Left kidney (tissue), 2 donors: ENCODE measurements around the gene ISY1. TPM values are rescaled to one million over a fixed set of nuclear protein-coding genes. Genes with fewer than 3 reads are reported as not detected.
"Not testable (repeated sequence)": the region's sequence is repeated elsewhere in the genome, so short reads cannot be mapped to it uniquely, and the experiment has no call there.

Source experiments
- DNase-seq: peaks from one replicate; pipeline ENCODE4 v3.0.0-alpha.2; 2013
- polyA plus RNA-seq: library from polyadenylated mRNA; unstranded; fragments of 120-200 nt; gene quantifications from one replicate; pipeline ENCODE4 v1.2.1, GENCODE V29; 2013; ENCODE audit not compliant: insufficient read length

The ISY1 gene
- polyA plus RNA-seq, 1 donor: 53.1 TPM

DNA sequence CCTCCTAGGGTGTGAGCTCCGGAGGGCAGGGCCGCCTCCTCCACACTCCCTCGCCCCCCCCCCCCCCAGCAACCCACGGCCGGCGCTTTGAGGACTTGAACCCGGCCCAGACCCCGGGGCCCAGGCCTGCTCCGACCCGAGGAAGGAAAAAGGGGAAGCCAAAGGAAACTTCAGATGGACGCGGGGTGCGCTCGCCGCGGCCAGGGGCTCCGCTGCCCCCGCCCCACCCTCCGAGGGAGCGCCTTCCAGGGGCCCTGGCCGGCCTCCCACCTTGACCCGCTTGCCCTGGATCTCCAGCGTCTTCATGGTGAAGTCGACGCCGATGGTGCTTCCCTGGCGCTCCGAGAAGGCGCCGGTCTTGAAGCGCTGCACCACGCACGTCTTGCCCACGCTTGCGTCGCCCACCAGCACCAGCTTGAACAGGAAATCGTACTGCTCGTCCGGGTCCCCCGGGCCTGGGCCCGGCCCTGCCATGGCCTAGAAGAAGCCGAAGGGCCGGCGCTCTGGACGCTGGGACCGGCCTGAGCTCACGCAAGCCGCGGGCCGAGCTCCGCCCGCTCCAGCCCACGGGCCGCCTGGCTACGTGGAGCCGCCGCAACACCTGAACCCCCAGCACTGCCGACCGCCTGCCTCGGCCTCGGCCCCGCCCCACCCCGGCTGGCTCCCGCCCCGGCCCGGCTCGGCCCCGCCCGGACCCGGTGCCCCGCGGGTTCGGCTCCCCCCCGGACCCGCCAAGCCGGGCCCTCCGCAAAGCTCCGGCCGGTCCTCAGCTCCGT, 39.7 kb downstream of the ISY1 start:
- DNase-seq: no peak

DNA sequence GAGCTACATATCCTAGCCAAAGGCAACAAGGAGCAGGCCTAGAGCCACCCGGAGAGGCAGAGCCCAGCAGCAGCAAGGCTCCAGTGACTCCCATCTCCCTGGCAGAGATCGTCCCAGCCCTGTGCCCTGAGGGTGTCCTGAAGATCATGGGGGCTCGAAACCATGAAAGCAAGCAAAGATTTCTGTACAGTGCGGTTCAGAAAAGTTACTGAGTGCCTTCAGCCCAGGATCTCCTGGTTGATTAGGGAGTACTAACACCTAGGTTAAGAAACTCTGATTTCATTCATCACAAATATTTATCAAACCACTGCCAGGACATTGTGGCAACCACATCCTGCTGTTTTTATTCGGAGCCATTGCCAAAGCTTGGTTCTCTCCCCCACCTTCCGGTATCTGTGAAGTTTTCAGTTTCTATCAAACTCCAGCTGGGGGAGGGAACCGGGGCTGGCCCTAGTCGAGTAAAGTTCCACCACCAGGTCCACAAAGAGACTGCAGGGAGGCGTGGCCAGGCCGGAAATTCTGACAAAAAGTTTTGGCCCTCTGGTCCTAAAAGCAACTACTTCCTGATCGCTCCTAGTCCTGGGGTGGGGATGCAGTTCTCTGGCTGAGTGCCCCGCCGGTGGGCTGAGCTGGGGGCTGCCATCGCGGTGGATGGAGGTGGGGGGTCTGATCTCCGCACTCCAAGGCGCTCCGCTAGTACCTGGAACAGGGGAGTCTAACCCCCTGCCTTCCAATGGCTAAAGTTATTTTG, 40.4 kb downstream of the ISY1 start:
- DNase-seq: peak; percentile 87

DNA sequence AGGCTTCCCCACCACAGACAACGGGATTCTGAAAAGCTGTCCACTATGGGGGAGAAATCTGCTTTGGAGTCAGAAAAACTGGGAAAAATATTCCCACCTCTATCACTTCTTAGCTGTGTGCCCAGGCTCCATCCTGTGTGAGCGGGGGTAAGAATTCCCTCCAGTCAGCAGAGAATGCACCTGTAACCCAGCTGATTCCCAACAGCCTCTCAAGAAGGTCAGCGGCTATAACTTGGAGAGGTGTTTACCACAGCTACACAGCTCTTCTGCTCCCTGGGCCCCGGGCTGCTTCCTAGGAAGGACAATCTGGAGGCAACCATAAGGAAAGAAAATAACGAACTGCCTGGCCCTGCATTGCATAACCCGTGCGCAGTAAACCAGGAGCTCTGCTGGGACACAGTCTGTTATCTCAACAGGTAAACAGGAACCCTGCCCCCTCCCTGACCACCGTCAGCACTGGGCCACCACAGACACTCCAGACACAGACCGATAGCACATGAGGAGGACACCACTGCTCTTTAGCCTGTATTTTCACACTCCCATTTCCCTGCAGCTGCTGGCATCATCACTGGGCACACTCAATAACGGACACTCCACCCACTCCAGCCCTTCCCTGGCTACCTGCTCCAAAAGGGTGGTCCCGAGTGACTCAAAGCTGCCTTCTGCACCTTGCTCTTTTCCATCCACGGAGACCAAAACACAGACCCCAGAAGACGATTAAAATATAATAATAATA, 41.3 kb downstream of the ISY1 start:
- no peak for DNase-seq

DNA sequence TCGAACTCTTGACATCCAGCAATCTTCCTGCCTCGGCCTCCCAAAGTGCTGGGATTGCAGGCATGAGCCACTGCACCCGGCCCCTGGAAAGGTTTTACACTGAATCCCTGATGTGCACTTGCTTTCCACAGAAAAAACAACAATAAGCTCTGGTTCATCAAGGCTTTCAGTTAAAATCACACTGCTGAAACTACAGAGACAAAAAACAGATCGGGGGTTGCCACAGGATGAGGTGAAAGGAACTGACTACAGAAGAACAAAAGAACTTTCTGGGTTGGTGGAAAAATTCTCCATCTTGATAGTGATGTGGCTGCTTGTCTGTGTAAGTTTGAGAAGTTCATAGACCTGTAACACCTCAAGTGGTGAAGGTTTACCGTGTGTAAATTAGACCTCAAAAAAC, 42.1 kb downstream of the ISY1 start:
- no peak for DNase-seq

DNA sequence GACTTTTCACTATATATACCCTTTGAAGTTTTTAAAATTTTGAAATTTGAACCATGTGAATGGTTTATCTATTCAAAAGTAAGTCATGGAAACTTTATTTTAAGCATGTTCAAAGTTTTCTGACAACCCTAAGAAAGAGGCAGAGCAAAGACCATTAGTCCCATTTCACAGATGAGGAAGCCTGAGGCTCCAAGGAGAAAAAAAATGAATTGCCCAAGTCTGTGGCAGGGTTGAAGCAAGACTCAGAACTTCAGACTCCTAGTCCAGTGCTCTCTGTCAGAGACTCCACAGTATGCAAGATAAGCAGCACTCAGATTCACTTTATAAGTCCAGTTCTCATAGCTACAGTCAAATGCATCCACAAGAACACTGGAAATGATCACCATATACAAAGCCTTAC, 43.7 kb downstream of the ISY1 start:
- no peak for DNase-seq

DNA sequence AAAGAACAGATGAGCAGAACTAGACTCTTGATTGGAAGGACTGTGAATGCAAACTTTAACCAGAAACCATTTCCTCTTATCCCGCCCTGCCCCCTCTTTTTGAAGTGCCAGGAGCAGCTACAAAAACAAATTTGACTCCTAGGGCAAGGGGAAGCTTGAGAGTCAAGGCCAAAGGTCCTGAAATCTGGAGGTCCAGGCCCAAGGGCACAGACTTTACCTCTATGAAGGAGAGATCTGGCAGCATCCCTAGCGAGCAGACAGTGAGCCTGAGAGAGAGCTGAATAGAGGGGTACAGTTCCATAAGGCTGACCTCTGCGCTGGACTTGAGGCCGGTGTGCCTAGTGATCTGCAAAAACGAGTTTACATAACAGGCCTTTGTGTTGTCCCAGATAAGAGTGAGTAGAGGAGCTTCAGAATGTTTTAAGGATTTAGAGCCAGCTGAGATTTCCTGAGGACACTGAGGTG, 44.3 kb downstream of the ISY1 start:
- DNase-seq: no peak

DNA sequence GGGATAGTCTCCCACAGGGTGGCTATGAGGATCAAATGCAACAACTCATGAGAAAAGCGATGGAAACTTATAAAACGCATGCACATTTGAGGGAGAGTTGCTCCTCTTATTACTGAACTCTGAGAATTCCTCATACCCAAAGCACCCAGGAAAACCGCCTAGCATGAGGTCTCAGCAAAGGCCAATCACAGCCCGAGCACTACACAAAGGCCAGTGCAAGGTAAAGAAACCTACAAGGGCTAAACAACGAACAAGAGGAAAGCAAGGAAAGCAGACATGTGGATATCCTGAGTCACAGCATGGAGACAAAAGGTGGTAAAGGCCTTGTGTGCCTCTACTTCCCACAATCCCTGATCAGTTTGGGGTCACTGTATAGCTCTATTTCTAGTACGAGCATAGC, 46.4 kb downstream of the ISY1 start:
- DNase-seq: no peak

DNA sequence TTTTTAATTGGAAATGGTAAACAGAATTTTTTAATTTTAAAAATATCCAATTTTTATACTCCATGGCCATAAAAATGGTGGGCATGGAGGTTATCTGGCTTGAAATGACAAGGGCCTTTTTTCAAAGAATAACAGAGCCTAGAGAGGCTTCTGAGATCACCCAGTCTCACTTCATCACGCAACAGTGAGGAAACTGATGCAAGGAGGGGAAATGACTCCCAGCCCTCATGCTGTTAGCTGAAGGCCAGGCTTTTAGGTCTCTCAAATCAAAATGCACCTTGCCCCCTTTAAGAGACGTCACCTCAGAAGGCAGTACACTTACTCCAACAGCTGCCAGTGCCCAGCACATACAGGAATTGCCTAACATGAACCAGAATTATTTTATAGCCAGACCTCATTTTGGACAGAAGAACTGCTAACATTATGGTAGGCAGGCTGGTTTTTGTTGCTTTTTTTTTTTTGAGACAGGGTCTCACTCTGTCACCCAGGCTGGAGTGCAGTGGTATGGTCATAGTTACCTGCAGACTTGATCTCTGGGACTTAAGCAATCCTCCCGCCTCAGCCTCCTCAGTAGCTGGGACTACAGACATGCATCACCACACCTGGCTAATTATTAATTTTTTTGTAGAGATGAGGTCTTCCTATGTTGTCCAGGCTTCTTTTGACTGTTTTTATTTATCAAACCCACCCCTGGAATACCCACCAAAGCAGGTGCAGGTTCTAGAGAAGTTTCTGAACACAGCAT, 48.4 kb downstream of the ISY1 start:
- no peak for DNase-seq

DNA sequence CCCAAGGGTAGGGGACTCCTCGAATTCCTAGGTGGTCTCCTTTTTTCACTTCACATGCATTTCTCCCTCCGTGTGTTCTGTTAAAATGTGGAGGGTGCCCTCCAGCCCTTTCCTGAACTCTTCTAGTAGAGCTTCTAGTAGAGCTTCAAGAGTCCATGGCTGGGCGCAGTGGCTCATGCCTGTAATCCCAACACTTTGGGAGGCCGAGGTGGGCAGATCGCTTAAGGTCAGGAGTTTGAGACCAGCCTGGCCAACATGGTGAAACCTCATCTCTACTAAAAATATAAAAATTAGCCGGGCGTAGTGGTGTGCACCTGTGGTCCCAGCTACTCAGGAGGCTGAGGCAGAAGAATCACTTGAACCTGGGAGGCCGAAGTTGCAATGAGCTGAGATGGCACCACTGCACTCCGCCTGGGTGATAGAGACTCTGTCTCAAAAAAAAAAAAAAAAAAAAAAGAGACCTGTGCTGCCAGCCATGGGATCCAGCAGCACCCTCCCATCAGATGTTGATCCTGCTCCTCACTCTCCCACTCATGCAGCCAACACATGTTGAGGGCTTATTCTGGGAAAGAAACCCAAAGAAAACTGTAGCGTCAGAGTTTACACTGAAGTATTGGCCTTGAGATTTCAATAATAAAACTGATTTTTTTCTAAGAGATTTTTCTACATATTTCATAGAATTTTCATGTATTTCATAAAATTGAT, 49.6 kb downstream of the ISY1 start:
- not testable (repeated sequence) for DNase-seq

DNA sequence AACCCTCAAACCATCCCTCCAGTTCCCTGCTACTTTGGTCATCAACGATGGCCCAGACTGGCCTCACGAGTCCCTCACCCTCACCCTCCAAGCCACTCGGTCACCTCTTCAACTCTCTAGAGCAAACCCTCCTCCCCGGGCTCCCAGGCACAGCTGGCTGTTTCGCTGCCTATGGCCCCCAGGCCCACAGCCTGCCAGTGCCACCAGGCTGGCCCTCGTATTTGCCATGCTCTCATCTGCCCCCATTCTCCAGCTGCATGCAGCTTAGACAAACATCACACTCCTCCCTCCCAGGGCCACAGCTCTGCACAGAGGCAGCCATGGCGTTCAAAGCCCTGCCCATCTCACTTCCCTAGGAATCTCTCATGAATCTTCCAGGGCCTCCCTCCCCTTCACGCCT, 53.1 kb downstream of the ISY1 start:
- DNase-seq: no peak

DNA sequence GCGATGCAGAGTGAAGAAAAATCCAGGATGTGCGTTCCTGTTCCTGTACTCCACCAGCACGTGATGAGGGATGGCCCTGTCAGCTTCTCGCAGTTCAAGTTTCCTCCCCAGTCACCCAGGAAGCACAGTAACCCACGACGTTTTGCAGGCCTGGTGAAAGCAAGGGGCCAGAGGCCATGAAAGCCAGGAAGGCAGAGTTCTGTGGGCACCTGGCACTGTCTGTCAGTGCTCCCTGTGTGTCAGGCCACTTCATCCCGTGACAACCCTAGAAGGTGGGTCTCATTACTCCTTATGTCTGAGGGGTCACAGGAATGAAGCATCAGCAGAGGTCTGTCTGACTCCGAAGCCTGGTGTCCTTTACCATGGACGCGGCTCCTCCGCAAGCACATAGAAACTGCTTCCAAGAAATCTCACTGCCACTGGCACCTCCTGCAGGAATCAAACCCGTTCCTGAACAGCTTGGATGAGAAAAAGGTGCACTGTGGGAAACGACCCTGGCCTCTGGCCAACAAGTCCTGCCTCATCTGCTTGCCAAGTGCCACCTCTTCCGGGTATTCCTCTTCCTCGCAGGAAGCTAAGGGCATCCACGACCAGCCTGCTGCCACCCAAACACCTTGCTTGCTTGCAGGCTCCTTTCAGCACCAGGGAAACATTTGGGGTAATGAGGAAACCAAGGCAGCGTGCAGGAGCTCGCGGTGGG, 53.8 kb downstream of the ISY1 start:
- DNase-seq: no peak

DNA sequence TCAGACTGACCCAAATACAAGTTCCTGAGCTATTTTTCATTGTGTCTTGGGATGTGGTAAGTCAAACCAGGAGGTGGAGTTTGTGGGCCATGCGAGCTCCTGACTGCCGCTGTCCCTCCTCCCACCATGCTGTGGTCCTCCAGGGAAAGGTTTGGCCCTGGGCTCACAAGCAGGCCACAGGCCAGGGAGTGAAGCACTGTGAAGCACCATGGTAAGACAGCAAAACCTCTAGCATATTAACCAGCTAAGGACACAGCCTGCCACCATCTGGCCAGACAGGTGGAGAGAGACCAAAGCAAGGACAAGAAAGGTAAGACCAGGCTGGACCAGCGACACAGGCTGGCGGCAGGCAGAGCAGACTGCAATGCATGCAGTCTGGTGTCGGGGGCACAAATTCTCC, 54.5 kb downstream of the ISY1 start:
- DNase-seq: no peak

DNA sequence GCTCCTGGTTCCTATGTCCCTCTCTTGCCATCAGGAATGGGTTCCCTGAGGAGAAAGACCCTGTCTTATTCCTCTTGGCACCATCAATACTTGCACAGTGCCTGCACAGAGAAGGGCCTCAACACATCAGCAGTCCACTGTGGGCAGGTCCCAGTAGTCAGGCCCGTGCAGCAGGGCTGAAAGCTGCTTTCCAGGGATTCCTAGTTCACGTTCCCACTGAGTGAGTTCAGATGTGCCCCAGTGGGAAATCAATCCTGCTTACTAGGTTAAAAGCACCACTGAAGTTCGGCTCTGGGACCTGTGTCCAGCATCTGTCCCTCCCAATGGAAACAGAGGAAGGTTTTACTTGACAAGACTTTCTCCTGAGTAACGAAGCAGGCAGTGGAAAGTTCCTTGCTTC, 55.0 kb downstream of the ISY1 start:
- DNase-seq: no peak

DNA sequence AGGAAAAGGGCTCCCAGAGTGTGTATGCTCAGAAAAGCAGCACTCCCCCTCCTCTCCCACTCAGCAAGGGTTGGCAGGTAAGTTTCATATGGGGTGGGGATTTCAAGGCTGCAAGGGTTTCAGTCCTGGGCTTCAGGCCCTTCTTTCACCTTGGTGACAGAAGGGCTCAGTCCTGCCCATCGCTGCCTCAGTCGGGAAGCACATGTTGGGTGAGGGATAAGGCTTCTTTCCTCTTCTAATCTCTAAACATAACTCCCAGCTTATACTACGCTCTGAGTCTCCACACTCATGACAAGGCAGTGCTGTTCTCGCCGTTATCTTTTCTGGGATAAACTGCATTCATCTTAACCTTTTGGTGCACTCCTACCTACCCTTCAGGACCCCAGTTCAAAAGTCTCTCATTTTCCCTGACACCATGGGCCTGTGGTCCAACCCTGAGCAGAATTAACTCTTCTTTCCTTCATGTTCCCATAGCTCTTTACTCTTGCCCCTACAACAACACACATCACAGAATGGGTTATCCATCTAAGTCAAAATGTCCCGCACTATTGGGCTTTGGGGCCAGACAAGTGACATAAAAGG, 56.3 kb downstream of the ISY1 start:
- DNase-seq: no peak

DNA sequence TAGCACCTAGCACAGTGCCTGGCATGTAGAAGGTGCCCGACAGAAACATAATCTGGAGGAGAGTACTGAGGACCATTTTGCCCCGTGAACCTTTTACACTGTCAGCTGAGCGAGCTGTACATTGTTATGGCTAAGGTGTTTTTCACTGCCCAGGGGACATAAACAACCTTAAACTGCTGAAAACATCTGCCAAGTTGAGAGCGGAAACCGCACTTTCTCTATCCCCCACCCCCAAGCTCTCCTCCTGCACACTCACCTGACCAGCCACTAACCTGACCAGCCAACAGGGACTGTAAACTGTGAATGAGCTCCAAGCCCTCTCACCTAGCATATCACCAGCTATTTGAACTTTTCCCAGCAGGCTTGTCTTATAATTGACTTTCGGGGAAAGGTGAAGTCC, 56.8 kb downstream of the ISY1 start:
- DNase-seq: no peak

DNA sequence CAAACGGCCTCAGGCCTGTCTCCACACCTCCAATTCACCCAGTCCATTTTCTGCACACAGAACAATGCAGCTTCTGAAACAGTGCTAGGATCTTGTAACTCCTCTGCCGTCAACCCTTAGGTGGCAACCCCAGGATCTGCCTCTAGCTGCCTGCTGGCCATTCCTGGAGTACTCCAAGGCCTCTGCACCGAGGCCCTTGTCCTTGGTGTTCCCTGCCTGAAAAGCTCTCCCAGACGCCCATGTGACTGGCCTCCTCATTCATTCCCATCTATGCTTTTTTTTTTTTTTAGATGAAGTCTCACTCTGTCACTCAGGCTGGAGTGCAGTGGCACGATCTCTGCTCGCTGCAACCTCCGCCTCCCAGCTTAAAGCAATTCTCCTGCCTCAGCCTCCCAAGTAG, 57.6 kb downstream of the ISY1 start:
- no peak for DNase-seq

DNA sequence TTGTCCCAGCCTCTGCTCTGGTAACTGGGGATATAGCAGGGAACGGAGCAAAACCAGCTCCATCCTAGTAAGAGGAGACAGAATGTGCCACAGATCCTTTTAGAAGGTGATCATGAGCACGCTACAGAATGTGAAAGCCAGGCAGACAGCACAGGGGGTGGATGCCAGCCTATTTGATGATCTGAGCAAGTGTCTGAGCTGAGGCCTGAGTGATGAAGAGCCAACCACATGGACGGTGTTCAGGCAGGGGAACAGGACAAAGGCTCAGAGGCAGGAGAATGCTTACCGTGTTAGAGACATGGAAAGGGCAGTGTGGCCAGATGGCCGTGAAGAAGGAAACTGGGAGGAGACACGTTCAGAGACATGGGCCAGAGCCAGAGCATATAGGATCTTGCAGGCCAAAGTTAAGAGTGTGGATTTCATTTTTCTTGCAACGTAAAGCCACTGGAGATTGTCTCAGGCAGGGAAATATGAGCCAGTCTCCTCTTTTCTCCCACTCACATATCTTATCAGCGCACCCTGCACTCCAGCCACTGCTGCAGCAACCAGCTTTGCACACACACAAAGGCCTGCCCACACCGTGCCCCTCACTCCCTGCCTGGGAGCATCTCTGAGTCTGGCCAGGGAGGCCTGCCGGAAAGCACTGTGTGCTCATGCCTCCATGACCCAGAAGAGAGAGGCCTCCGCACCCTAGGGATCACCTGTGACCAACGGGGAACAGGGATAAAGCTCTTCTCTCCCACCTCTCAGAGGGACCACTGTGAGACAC, 59.3 kb downstream of the ISY1 start:
- no peak for DNase-seq

DNA sequence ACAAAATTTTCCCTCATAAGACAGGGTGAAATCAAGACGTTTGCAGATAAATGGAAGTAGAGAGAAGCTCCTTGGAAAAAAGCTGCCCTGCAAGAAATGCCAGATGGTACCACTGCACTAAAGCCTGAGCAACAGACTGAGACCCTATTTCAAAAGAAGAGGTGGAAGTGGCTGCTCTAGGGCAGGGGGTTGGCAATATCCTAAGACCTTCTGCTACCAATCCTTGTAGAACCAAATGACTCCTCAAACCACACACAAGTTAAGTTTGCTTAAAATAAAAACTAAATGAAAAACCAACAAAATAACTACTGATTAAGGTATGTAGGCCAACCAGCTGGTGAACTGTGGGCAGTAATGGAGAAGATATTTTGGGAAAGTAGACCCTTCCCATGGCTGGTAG, 60.6 kb downstream of the ISY1 start:
- no peak for DNase-seq

DNA sequence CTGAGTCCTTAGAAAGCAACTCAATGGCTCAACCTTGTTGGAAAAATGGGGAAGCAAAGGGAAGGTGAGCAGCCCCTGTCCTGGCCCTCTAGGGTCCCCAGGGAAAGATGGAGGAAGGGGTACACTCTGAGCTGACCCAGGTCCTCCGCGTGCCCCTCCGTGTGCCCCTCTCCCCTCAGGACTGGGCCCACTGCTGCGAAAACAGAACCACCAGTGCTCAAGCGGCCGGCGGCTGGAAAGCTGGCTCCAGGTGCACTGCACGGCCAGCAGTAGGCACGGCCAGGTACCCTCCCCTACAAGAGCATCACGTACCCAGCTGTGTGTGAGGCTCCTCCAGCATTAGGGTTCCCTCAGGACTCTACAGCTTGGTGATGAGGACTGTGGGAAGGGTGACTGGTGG, 65.6 kb downstream of the ISY1 start:
- DNase-seq: no peak

DNA sequence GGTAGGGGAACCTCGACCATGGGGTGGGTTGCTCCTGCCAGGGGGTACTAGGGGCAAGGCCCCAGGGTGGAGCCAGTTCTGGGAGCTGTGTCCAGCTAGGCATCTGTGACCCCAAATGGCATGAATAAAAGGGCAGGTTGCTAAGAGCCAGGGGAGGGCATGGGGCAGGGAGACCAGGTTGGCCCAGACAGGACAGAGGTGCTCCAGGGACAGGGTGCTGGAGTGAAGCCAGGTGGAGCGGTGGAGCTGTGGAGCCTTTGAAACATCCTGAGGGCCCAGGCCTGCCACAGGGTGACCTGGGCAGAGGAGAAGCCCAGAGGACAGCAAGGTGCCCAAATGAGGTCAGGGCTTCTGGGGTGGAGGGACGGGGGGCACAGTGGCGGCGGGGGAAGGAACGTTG, 72.6 kb downstream of the ISY1 start:
- not testable (repeated sequence) for DNase-seq
